Keratinocyte (primary cell): ENCODE measurements around the gene ACTN1. TPM values are rescaled to one million over a fixed set of nuclear protein-coding genes. Genes with fewer than 3 reads are reported as not detected.
"Not testable (repeated sequence)": the region's sequence is repeated elsewhere in the genome, so short reads cannot be mapped to it uniquely, and the experiment has no call there.

ENCODE experiments used
- DNase-seq: peaks from one replicate; pipeline ENCODE4 v3.0.0-alpha.2; 2011; ENCODE audit warnings: low read depth, missing footprints, low spot score
- FAIRE-seq: peaks from 2 replicates; lab custom pipeline; 2011; peaks lifted over from hg19 to GRCh38; lab: Jason Lieb, UNC
- H2AFZ ChIP-seq: 2 replicates; pipeline ENCODE4 v1.6.0; 2012; ENCODE audit warnings: low read length, control low read depth, inconsistent platforms; ENCODE audit not compliant: control insufficient read depth
- H3K27ac ChIP-seq: 2 replicates; pipeline ENCODE4 v1.5.1; 2011; ENCODE audit warnings: low read length; ENCODE audit not compliant: control insufficient read depth, insufficient read depth
- H3K27me3 ChIP-seq: 3 replicates; pipeline ENCODE4 v1.6.0; 2011; ENCODE audit warnings: low read length; ENCODE audit not compliant: control insufficient read depth, insufficient read depth; ENCODE audit errors: extremely low read depth
- H3K36me3 ChIP-seq, 2 experiments: 2 replicates in 1 of 2; 3 replicates in 1 of 2; pipeline ENCODE4 v1.5.1; 2011; ENCODE audit warnings: low read length in 2 of 2, mild to moderate bottlenecking in 1 of 2; ENCODE audit not compliant: control insufficient read depth in 2 of 2, insufficient read depth in 2 of 2; ENCODE audit errors: extremely low read depth in 1 of 2
- H3K4me1 ChIP-seq: 3 replicates; pipeline ENCODE4 v1.5.1; 2011; ENCODE audit warnings: low read length; ENCODE audit not compliant: control insufficient read depth, insufficient read depth; ENCODE audit errors: extremely low read depth
- H3K4me2 ChIP-seq: 3 replicates; pipeline ENCODE4 v1.6.0; 2011; ENCODE audit warnings: low read depth, low read length; ENCODE audit not compliant: control insufficient read depth, insufficient read depth; ENCODE audit errors: extremely low read depth
- H3K4me3 ChIP-seq, 3 experiments: fragments of 200-600 bp in 1 of 3; sonication (generic) in 1 of 3; 2 replicates in 2 of 3; 3 replicates in 1 of 3; pipeline ENCODE4 v1.5.1; 2011 to 2016; ENCODE audit warnings: low read length in 3 of 3, mild to moderate bottlenecking in 3 of 3, control low read depth in 2 of 3, inconsistent platforms in 1 of 3, low read depth in 1 of 3, mixed read lengths in 1 of 3, mixed run types in 1 of 3, moderate library complexity in 1 of 3; ENCODE audit not compliant: control insufficient read depth in 2 of 3, insufficient read depth in 2 of 3; ENCODE audit errors: extremely low read depth in 1 of 3
- H3K79me2 ChIP-seq: 2 replicates; pipeline ENCODE4 v1.6.0; 2012; ENCODE audit warnings: low read length; ENCODE audit not compliant: control insufficient read depth, insufficient read depth
- H3K9ac ChIP-seq: 3 replicates; pipeline ENCODE4 v1.6.0; 2011; ENCODE audit warnings: low read length; ENCODE audit not compliant: control insufficient read depth, insufficient read depth; ENCODE audit errors: extremely low read depth
- H3K9me1 ChIP-seq: 3 replicates; pipeline ENCODE4 v1.6.0; 2011; ENCODE audit warnings: low read length; ENCODE audit not compliant: control insufficient read depth, insufficient read depth; ENCODE audit errors: extremely low read depth
- H3K9me3 ChIP-seq: 2 replicates; pipeline ENCODE4 v1.5.1; 2012; ENCODE audit warnings: low read depth, low read length; ENCODE audit not compliant: control insufficient read depth
- H4K20me1 ChIP-seq: 3 replicates; pipeline ENCODE4 v1.6.0; 2011; ENCODE audit warnings: low read length; ENCODE audit not compliant: control insufficient read depth, insufficient read depth; ENCODE audit errors: extremely low read depth
- CTCF ChIP-seq, 3 experiments: IDR thresholded peaks in 1 of 3; conservative IDR thresholded peaks in 1 of 3; optimal IDR thresholded peaks in 1 of 3; 2 replicates in 2 of 3; 3 replicates in 1 of 3; pipeline versions ENCODE3 to v1.5.1; 2011; ENCODE audit warnings: low read length in 3 of 3, mild to moderate bottlenecking in 3 of 3, moderate library complexity in 2 of 3, control low read depth in 1 of 3, inconsistent platforms in 1 of 3; ENCODE audit not compliant: insufficient read depth in 2 of 3; ENCODE audit errors: extremely low read depth in 1 of 3
- EZH2 ChIP-seq: IDR thresholded peaks from one replicate; pipeline ENCODE4 v1.6.1; 2012; ENCODE audit warnings: inconsistent platforms, mild to moderate bottlenecking, low read length, moderate library complexity
- dilution Hi-C: fragments of 300-500 bp; cut with MboI; formaldehyde crosslinking; loops from one replicate; pipeline ENCODE4 v1.7.0; 2020; ENCODE audit warnings: low sequenced_read_pairs; ENCODE audit not compliant: extremely low pct_ligation_motif_present
- polyA plus RNA-seq, 5 experiments: library from polyadenylated mRNA; depleted of rRNA in 3 of 5; stranded (reverse) in 3 of 5; stranded (forward) in 1 of 5; unstranded in 1 of 5; fragments of >200 nt; gene quantifications; 1 replicate in 1 of 5; 2 replicates in 3 of 5; 3 replicates in 1 of 5; pipeline versions ENCODE4 v1.2.1 to v1.2.3, GENCODE V29; 2011 to 2012; ENCODE audit warnings: missing spikeins in 2 of 5, low read depth in 1 of 5, low replicate concordance in 1 of 5

ACTN1 gene
- polyA plus RNA-seq, 1 donor (not counting 4 experiments of a cell fraction or from before 2014, with no cell fraction given) = 558 TPM

GRCh38 chr14:69023035-69023434, 43.9 kb upstream of the ACTN1 start:
- no peaks in the 10 kb centered on the region for H3K9me1 ChIP-seq
- DNase-seq (no peak), FAIRE-seq (no peak)
- H3K27ac ChIP-seq = no peak overlapping the region
- H4K20me1 ChIP-seq = no peaks in the 10 kb centered on the region
- H3K79me2 ChIP-seq = no peaks in the 10 kb centered on the region
- H3K9ac ChIP-seq = no peak overlapping the region
- H2AFZ ChIP-seq = no peak overlapping the region
- no peaks in the 10 kb centered on the region for H3K9me3 ChIP-seq
- no peak overlapping the region for H3K4me3 ChIP-seq
- no peak for TF ChIP-seq EZH2
- TF ChIP-seq CTCF (optimal IDR thresholded peaks at IDR 0.05 in 1 of 3, IDR thresholded peaks at IDR 0.05 in 1 of 3, conservative IDR thresholded peaks at IDR 0.05 in 1 of 3; ENCODE audit: extremely low read depth in 1 of 3, insufficient read depth in 2 of 3, low read length in 3 of 3) = no peak
- no peaks in the 10 kb centered on the region for H3K36me3 ChIP-seq
- no peak overlapping the region for H3K4me2 ChIP-seq
- dilution Hi-C loops = no loop called here
- H3K27me3 ChIP-seq = no peaks in the 10 kb centered on the region
- H3K4me1 ChIP-seq = no peaks in the 10 kb centered on the region

GRCh38 chr14:69022093-69022492, 43.0 kb upstream of the ACTN1 start:
- H3K9ac ChIP-seq, dilution Hi-C loops, H3K79me2 ChIP-seq, H3K36me3 ChIP-seq, H4K20me1 ChIP-seq, H3K9me3 ChIP-seq, H2AFZ ChIP-seq, H3K27me3 ChIP-seq, H3K4me1 ChIP-seq, DNase-seq, H3K4me3 ChIP-seq, H3K27ac ChIP-seq, FAIRE-seq, H3K9me1 ChIP-seq, H3K4me2 ChIP-seq: not testable (repeated sequence)

GRCh38 chr14:69017706-69018105, 38.6 kb upstream of the ACTN1 start:
- no peak overlapping the region for H3K27ac ChIP-seq
- no peaks in the 10 kb centered on the region for H3K79me2 ChIP-seq
- H3K36me3 ChIP-seq = no peaks in the 10 kb centered on the region
- no peaks in the 10 kb centered on the region for H4K20me1 ChIP-seq
- dilution Hi-C loops = no loop called here
- H3K4me1 ChIP-seq = no peaks in the 10 kb centered on the region
- no peaks in the 10 kb centered on the region for H3K27me3 ChIP-seq
- TF ChIP-seq CTCF (optimal IDR thresholded peaks at IDR 0.05 in 1 of 3, IDR thresholded peaks at IDR 0.05 in 1 of 3, conservative IDR thresholded peaks at IDR 0.05 in 1 of 3; ENCODE audit: extremely low read depth in 1 of 3, insufficient read depth in 2 of 3, low read length in 3 of 3) = no peak
- no peak for TF ChIP-seq EZH2
- H3K9me3 ChIP-seq = no peaks in the 10 kb centered on the region
- FAIRE-seq (no peak), DNase-seq (no peak)
- no peak overlapping the region for H3K4me2 ChIP-seq
- H2AFZ ChIP-seq = no peak overlapping the region
- H3K9me1 ChIP-seq = no peaks in the 10 kb centered on the region
- no peak overlapping the region for H3K9ac ChIP-seq
- no peak overlapping the region for H3K4me3 ChIP-seq
